Transverse colon (tissue), 4 donors: ENCODE measurements around the gene PPM1K.

Experiments used
- CTCF ChIP-seq, 5 experiments: fragments of 200-600 bp in 3 of 5; fragments of 450-650 bp in 2 of 5; sonication (generic) in 3 of 5; IDR thresholded peaks; 1 replicate in 2 of 5; 2 replicates in 3 of 5; pipeline ENCODE4 v1.5.1; 2016 to 2017; ENCODE audit warnings: antibody characterized with exemption in 5 of 5, inconsistent platforms in 3 of 5, mild to moderate bottlenecking in 2 of 5, moderate library complexity in 1 of 5
- EP300 ChIP-seq: sonication (generic); formaldehyde crosslinking; IDR thresholded peaks from one replicate; pipeline ENCODE4 v1.6.1; 2017; ENCODE audit warnings: antibody characterized with exemption, low read depth
- POLR2A ChIP-seq: fragments of 450-650 bp; IDR thresholded peaks from one replicate; pipeline ENCODE4 v1.6.1; 2016; ENCODE audit warnings: antibody characterized with exemption, mild to moderate bottlenecking, moderate library complexity
- POLR2AphosphoS5 ChIP-seq, 3 donors: sonication (generic); formaldehyde crosslinking; IDR thresholded peaks; one replicate each; pipeline ENCODE4 v1.6.1; 2016; ENCODE audit warnings: antibody characterized with exemption in 3 of 3

GRCh38 chr4:88216395-88216794 is 68.0 kb downstream of the PPM1K start:
- TF ChIP-seq POLR2A (no peak), CTCF (IDR thresholded peaks at IDR 0.05) (no peak), POLR2AphosphoS5 (IDR thresholded peaks at IDR 0.05) (peak in 1 of 3 donors; percentile 13), EP300 (no peak)
